ENCODE results near the gene TBX10.
"Not testable (repeated sequence)": the region's sequence is repeated elsewhere in the genome, so short reads cannot be mapped to it uniquely, and the experiment has no call there.

GRCh38 chr11:67626131-67626833 is 13.3 kb downstream of the TBX10 start:
- not testable (repeated sequence) for TF ChIP-seq YY1 (IDR thresholded peaks at IDR 0.05; ENCODE audit: insufficient read depth, insufficient read length); SUZ12 (IDR thresholded peaks at IDR 0.05; ENCODE audit: extremely low read depth, insufficient read depth, insufficient read length)

Measured in NT2/D1 (cell line).